Endothelial cell of umbilical vein (primary cell): ENCODE results near the gene GPX1. TPM values are rescaled to one million over a fixed set of nuclear protein-coding genes. Genes with fewer than 3 reads are reported as not detected.

Source experiments
- BruUV-seq: library from RNA; stranded (reverse); fragments of 400-500 nt; replicated peaks from 2 replicates; lab custom pipeline; 2021; lab: Mats Ljungman, UMichigan
- CTCF ChIA-PET: fragments of 300-600, 350-600 bp; sonication (Branson Sonifier 250); formaldehyde crosslinking; loops from one replicate; lab custom pipeline; 2021; ENCODE audit warnings: antibody characterized with exemption, inconsistent platforms; lab: Charles Lee
- POLR2A ChIA-PET: fragments of 300-600, 350-600 bp; sonication (Branson Sonifier 250); formaldehyde crosslinking; loops from one replicate; lab custom pipeline; 2021; ENCODE audit warnings: antibody characterized with exemption, inconsistent platforms; lab: Charles Lee
- DNase-seq: peaks from one replicate; pipeline ENCODE4 v3.0.0-alpha.2; 2011; ENCODE audit warnings: low read depth, low spot score
- FAIRE-seq: peaks from 2 replicates; lab custom pipeline; 2011; peaks lifted over from hg19 to GRCh38; lab: Jason Lieb, UNC
- H2AFZ ChIP-seq: 2 replicates; pipeline ENCODE4 v1.6.0; 2012; ENCODE audit warnings: low read depth, low read length, control low read depth, inconsistent platforms
- H3K27ac ChIP-seq: 2 replicates; pipeline ENCODE4 v1.5.1; 2011; ENCODE audit warnings: low read depth, mild to moderate bottlenecking, control low read depth, low read length, moderate library complexity; ENCODE audit not compliant: insufficient read depth
- H3K27me3 ChIP-seq, 2 experiments: 2 replicates each; pipeline versions ENCODE4 v1.6.0 to v1.6.1; 2011; ENCODE audit warnings: low read length in 2 of 2, mixed read lengths in 1 of 2; ENCODE audit not compliant: control insufficient read depth in 2 of 2, insufficient read depth in 2 of 2
- H3K36me3 ChIP-seq, 2 experiments: 2 replicates in 1 of 2; 3 replicates in 1 of 2; pipeline ENCODE4 v1.5.1; 2011; ENCODE audit warnings: low read length in 2 of 2, mild to moderate bottlenecking in 1 of 2, moderate library complexity in 1 of 2; ENCODE audit not compliant: control insufficient read depth in 2 of 2, insufficient read depth in 2 of 2; ENCODE audit errors: extremely low read depth in 1 of 2
- H3K4me1 ChIP-seq: 3 replicates; pipeline ENCODE4 v1.5.1; 2011; ENCODE audit warnings: mild to moderate bottlenecking, low read length; ENCODE audit not compliant: control insufficient read depth, insufficient read depth; ENCODE audit errors: extremely low read depth
- H3K4me2 ChIP-seq: 2 replicates; pipeline ENCODE4 v1.6.1; 2011; ENCODE audit warnings: low read length, control low read depth, mixed read lengths; ENCODE audit not compliant: insufficient read depth
- H3K4me3 ChIP-seq, 3 experiments: fragments of 200-600 bp in 1 of 3; sonication (generic), shearing (Covaris generic) in 1 of 3; replicated peaks in 1 of 3; 2 replicates each; pipeline ENCODE4 v1.5.1; 2011 to 2016; ENCODE audit warnings: control low read depth in 3 of 3, low read length in 3 of 3, mild to moderate bottlenecking in 2 of 3, inconsistent platforms in 1 of 3, low read depth in 1 of 3, moderate library complexity in 1 of 3; ENCODE audit not compliant: insufficient read depth in 1 of 3
- H3K79me2 ChIP-seq: 2 replicates; pipeline ENCODE4 v1.6.0; 2012; ENCODE audit warnings: low read length, inconsistent platforms; ENCODE audit not compliant: control insufficient read depth, insufficient read depth
- H3K9ac ChIP-seq: replicated peaks from 2 replicates; pipeline ENCODE3; 2011; ENCODE audit warnings: low read length, control low read depth; ENCODE audit not compliant: insufficient read depth; ENCODE audit errors: extremely low read depth
- H3K9me1 ChIP-seq: replicated peaks from 3 replicates; pipeline ENCODE4 v1.6.0; 2011; ENCODE audit warnings: mild to moderate bottlenecking, low read length; ENCODE audit not compliant: control insufficient read depth, insufficient read depth; ENCODE audit errors: extremely low read depth
- H3K9me3 ChIP-seq: replicated peaks from 2 replicates; pipeline ENCODE4 v1.5.1; 2012; ENCODE audit warnings: low read length, inconsistent platforms; ENCODE audit not compliant: control insufficient read depth, insufficient read depth
- H4K20me1 ChIP-seq: replicated peaks from 2 replicates; pipeline ENCODE3; 2011; ENCODE audit warnings: mild to moderate bottlenecking, low read length; ENCODE audit not compliant: control insufficient read depth, insufficient read depth; ENCODE audit errors: extremely low read depth
- CTCF ChIP-seq, 2 donors: IDR thresholded peaks; 1 replicate in 1 of 2; 2 replicates in 1 of 2; pipeline ENCODE4 v1.5.1; 2011; ENCODE audit warnings: low read length in 2 of 2, mild to moderate bottlenecking in 2 of 2, moderate library complexity in 2 of 2, control low read depth in 1 of 2, inconsistent platforms in 1 of 2, low read depth in 1 of 2; ENCODE audit not compliant: insufficient read depth in 1 of 2; ENCODE audit errors: extremely low read depth in 1 of 2
- EZH2 ChIP-seq: IDR thresholded peaks from 2 replicates; pipeline ENCODE4 v1.6.1; 2012; ENCODE audit warnings: borderline replicate concordance, low read depth, mild to moderate bottlenecking, moderate library complexity, low read length, inconsistent platforms; ENCODE audit not compliant: severe bottlenecking
- FOS ChIP-seq: IDR thresholded peaks from 2 replicates; pipeline ENCODE4 v1.6.1; 2011; ENCODE audit warnings: mild to moderate bottlenecking, low read length, moderate library complexity, borderline replicate concordance; ENCODE audit not compliant: insufficient read depth
- GATA2 ChIP-seq: IDR thresholded peaks from 2 replicates; pipeline ENCODE4 v1.7.0; 2011; ENCODE audit warnings: low read depth, mild to moderate bottlenecking, moderate library complexity, mixed read lengths, low read length; ENCODE audit not compliant: insufficient read length, insufficient read depth
- JUN ChIP-seq: IDR thresholded peaks from 2 replicates; pipeline ENCODE4 v1.6.1; 2011; ENCODE audit warnings: borderline replicate concordance, low read depth; ENCODE audit not compliant: insufficient read length, insufficient read depth
- MYC ChIP-seq: IDR thresholded peaks from one replicate; pipeline ENCODE4 v1.6.1; 2011; ENCODE audit warnings: mild to moderate bottlenecking, low read depth, low read length
- POLR2A ChIP-seq: IDR thresholded peaks from 2 replicates; pipeline ENCODE4 v1.6.1; 2012; ENCODE audit warnings: low read depth, mild to moderate bottlenecking, control low read depth, low read length
- POLR2AphosphoS5 ChIP-seq: IDR thresholded peaks from 2 replicates; pipeline ENCODE4 v1.6.1; 2012; ENCODE audit warnings: low read depth, mild to moderate bottlenecking, control low read depth, low read length, moderate library complexity; ENCODE audit not compliant: insufficient read depth
- dilution Hi-C: fragments of 300-500 bp; cut with MboI; formaldehyde crosslinking; loops from one replicate; pipeline ENCODE4 v1.15.0; 2019; ENCODE audit warnings: low sequenced_read_pairs; ENCODE audit not compliant: extremely low pct_ligation_motif_present
- intact Hi-C: fragments of 100-400 bp; cut with micrococcal nuclease; formaldehyde crosslinking; loops from one replicate; pipeline ENCODE4 v1.10.0; 2022
- polyA plus RNA-seq, 4 experiments: library from polyadenylated mRNA; depleted of rRNA in 3 of 4; stranded (reverse) in 3 of 4; unstranded in 1 of 4; fragments of >200 nt; gene quantifications; 2 replicates each; pipeline versions ENCODE4 v1.2.1 to v1.2.3, GENCODE V29; 2011 to 2012; ENCODE audit warnings: missing spikeins in 1 of 4
- total RNA-seq: library from RNA; stranded (reverse); gene quantifications from 2 replicates; pipeline ENCODE4 v1.2.3, GENCODE V29; 2021
- TF ChIP-seq, protein P1 (sequence below): IDR thresholded peaks from 2 replicates; pipeline ENCODE4 v1.6.1; 2011; ENCODE audit not compliant: insufficient read depth, insufficient read length

The GPX1 gene
- total and polyA plus RNA-seq, 2 donors (not counting 3 experiments of a cell fraction or from before 2014, with no cell fraction given), result 461 to 1,348 TPM

DNA sequence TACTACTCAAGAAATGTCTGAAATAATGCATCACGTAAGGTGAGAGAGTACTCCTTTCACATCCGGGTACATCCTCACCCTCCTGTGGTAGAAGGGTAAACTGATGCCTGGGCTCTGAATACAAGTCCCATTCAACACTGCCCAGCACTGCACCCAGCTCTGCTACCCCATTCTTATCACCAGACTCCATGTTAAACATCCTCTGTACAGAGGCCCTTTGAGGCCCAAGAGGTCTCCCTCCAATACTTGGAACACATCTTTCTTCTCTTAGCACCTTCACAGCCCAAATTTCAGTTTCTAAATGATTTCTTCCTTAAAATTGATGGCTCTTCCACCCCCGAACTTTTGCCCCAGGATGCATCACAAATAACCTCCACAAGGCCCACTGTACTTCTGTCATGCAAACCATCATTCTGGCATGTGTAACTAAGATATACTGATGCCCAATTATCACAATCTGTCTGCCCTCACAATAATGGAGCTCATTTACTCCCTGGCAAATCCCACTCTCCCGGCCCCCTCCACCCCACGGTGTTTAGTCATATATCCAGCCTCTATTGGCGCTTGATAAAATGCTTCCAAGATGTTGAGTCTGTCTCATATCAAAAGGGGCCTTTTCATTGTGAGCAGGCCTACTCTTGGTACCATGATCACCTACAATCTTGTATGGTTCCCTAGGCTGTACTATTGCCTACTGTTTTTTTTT lies 12.6 kb upstream of the GPX1 start:
- H4K20me1 ChIP-seq, result peaks cover 8% of the 10 kb centered on the region
- ChIA-PET POLR2A (no interaction called here), CTCF (interaction anchor here (1.6 to 2.0 kb wide), 3 partner anchors 12 to 31 kb away, joined by 4 to 8 read pairs (median 5); partner anchors contain the start of gene USP4)
- dilution Hi-C loops, result no loop called here
- no peak for FAIRE-seq
- H3K79me2 ChIP-seq, result peaks cover 91% of the 10 kb centered on the region
- H3K4me2 ChIP-seq, result no peak overlapping the region
- BruUV-seq, result no TSS peak
- H3K4me1 ChIP-seq, result no peaks in the 10 kb centered on the region
- H3K9me1 ChIP-seq, result no peaks in the 10 kb centered on the region
- H3K4me3 ChIP-seq, result no peak overlapping the region
- H3K9ac ChIP-seq, result no peak overlapping the region
- H3K27ac ChIP-seq, result no peak overlapping the region
- DNase-seq, result no peak
- H2AFZ ChIP-seq, result no peak overlapping the region
- H3K27me3 ChIP-seq, result no peaks in the 10 kb centered on the region
- TF ChIP-seq CTCF (IDR thresholded peaks at IDR 0.05; ENCODE audit: extremely low read depth in 1 of 2, insufficient read depth in 1 of 2, low read depth in 1 of 2, low read length in 2 of 2) (no peak), MYC (no peak), FOS (no peak), POLR2A (no peak), EZH2 (no peak), GATA2 (no peak), POLR2AphosphoS5 (no peak), JUN (no peak)
- TF ChIP-seq, protein P1, sequence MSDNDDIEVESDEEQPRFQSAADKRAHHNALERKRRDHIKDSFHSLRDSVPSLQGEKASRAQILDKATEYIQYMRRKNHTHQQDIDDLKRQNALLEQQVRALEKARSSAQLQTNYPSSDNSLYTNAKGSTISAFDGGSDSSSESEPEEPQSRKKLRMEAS, result no peak
- H3K9me3 ChIP-seq, result no peaks in the 10 kb centered on the region
- H3K36me3 ChIP-seq, result peaks cover 31 to 40% of the 10 kb centered on the region in 2 experiments
- intact Hi-C loops, result no loop called here
